ENCODE results near the gene TBX3.

TBX3 gene

DNA sequence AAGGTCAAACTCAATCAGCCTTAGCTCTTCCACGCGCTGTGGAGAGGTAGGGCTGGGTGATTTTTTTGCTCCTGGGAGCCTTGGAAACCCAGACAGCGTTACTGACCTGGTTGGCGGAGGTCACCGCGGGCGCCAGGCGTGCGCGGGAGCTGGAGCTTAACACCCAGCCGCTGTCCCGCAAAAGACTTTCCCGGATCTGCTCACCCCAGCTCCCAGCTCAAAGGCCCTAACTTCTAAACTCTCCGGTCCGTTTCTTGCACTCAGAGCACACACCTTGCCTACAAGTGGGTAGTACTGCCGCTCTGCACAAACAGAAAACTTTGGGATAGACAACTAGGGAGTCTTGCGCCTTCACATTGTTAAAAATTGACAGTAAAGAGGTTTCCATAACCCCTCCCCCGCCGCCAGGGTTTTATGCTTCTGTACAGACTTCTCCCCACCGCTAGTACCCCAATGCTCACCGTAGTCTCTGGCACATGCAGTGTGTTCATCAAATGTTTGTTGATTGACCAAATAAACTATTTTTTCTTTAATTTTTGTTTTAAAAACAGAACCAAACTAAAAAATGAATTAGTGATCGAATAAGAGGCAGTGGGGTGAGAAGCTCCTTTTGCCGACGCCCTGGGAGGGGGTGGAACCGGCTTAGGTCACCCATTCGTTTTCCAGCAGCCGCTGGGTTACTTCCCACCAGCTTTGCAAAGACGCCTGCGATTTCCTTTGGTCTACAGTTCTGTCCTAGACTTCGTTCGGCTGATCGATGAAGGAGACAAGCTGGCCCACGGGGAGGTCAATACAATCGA, 12.7 kb upstream of the TBX3 start:
- no peak for DNase-seq

DNA sequence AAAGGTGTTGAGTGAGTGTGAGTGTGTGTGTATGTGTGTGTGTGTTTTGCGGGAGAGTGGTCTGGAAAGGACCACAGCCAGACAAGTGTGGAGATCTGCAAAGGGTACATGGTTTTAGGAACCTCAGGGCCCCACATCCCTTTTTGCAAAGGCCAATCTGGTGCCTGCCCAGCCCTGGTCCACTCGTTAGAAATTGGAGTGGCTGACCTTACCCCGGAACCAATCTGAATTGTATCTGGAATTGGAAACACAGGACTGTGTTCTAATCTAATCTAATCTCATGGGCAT, 11.3 kb upstream of the TBX3 start:
- DNase-seq: no peak

- DNase-seq: no peak
Measured at GRCh38 chr12:114694436-114695304, 10.7 kb upstream of the TBX3 start.

DNA sequence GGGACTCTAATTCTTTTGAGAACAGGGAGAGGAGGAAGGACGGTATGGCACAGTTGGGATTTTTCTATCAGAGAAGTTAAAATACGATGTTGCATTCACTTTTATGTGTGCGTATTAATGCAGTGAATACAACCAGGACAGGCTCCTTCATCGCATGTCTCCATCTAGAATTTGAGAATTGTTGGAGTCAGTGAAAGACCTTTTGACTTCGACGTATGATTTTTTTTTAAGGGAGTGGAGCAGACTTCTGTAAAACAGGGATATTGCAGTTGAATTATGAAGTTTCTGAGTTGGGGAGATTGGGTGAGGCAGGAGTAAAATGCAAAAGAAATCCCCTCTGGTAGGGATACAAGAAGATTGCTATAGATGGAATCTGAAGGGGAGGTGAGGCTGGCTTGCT, 9.6 kb upstream of the TBX3 start:
- no peak for DNase-seq

- no peak for DNase-seq
Measured at GRCh38 chr12:114693059-114693531, 9.1 kb upstream of the TBX3 start.

DNA sequence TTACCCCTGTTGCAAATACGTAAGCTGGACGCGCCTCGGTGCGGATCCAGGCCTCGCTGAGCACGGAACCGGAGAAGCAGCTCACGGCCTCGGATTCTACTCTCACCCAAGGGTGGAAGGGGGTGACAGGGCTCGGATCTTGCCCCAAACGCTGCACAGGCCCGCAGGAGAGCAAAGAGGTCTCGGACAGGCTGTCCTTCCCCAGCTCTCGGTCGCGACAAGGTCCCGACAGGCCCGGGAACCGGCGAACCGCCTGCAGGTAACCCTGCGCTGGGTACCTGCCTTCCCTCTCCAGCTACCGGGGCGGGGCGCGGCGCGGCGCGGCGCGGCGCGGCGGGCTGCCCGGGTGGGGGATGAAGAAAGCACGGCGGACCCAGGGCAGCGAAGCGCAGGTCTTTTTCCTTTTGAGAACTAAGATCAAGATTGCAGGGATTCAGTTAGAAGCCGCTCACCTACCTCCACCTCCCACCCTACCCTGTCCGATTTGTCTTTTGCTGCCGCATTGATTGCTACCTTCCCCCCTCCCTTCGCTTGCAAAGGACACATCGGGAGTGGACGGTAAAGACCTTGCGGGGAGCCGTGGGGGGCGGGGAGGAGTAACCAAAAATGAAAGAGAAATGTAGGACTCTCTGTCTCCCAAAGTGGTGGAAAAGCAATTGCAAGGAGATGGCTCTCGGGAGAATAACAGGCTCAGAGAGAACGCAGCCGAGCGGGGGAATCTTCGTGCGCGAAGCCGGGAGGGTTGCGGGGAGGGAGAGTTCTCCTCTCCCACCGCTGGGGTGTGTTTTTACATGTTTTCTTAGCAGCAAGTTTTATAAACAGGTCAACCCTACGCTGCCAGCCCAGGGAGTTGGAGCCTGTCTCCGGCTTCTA, 8.4 kb upstream of the TBX3 start:
- DNase-seq: no peak

- no peak for DNase-seq
Measured at GRCh38 chr12:114691763-114692185, 7.8 kb upstream of the TBX3 start.

DNA sequence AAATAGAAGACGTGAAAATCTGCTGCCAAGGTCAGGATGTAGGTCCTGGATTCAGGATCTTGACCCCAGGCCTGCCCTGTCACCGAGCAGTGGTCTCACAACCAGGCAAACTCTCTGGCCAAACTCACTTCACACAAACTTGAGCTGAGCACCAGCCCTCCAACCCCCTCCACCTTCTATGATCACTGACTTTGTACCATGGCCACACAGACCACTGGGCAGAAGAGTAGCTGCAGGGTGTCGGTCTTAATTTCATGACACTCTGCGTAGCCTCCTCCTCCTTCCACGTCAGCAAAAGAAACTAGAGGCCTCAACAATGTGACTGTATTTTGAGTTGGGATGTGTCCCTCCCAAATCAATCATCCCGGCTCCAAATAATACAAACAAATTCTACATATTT, 7.2 kb upstream of the TBX3 start:
- no peak for DNase-seq

DNA sequence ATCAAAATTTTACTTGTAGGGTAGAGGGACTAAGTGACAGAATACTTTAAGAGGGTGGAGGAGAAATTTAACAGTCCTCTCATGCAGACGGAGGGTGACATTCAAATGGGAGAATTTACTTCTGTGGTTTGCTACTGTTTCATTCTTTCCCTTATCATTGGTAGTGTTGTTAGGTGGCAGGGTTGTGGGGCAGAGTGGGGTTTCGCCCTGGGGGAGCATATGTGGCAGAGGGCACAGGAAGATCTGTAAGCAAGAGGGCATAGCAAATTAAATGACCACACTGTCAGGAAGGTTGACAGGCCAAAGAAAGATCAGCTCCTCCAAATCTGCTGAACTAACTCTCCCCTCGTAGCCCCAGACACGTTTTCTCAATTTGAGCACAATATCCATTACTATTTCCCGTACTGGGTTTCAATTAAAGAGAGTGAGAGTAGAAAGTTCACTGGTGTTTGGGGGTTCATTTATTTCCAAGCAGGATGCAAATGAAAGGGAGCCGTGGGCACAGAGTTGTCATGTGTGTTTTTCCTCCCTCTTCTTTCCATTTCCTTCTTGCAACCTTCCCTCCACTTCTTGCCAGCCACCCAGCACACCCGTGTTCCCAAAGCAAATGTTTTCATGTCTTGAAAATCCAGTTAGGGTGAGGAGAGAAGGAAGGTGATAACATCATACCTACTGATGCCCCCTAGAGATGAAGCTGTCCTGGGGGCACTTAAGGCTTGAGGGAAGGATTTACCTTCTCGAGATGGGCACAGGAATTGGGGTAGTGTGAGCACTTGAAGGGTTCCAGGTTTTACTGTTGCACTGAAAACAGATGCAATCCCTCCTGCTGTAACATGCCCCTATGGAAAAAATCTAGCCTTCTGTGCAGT, 6.5 kb upstream of the TBX3 start:
- no peak for DNase-seq

DNA sequence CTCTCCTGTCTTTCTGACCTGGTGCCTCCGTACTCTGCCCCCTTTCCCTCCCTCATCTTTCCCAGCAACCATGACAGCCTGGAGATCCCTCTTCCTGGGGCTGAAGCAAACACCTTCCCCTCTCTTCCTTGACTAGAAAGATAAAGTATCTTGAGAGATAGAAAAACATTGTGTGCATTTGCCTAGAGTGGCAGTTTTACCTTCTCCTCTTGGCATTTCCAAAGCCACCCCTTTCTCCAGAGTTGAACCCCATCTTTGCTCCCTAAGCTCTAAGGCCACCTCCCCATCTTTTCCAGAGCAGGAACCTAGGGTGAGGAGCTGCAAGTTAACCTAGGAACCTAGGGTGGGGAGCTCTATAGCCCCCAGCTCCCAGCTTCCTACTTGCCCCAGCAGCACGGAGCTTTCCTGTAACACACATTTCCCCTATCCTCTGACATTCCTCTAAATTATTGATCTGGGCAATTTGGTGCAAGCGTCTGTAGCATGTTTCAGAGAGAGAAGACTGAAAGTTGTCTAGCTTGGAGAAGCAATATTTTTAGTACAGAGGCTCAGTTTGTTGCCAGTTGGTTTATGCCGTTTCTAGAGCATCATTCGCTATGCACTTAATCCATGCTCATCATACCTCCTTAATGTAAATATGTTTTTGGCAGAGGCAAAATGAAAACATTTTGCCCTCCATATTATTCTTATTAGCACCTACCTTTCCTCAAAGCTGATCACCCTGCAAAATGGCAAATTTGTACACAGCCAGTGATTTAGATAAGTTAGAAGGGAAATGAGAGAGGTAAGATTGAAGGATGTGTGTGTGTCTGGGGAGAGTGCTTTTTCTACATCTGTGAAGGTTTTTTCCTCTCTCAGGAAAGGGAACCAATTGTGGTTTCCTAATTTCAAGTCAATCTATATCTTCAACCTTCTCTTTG, 5.4 kb upstream of the TBX3 start:
- no peak for DNase-seq

- no peak for DNase-seq
Measured at GRCh38 chr12:114688256-114688845, 4.4 kb upstream of the TBX3 start.

DNA sequence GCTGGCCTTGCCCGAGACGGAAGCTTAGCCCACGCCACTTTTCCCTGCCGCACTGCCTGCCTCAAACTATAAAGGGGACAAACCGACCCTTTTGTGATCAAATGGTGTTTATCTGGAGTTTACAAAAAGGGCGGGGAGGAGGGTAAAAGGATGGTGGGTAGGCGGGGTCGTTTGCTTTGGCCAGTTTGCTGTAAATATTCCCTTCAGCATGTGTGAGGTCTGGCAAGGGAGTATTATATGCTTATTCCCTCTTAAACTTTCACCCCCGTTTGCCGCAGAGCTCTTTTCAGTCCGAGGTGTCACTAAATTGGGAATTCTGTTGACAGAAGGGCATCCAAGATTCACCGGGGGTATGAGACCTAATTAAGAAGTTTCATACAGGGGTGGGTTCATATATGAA, 3.8 kb upstream of the TBX3 start:
- DNase-seq: no peak

DNA sequence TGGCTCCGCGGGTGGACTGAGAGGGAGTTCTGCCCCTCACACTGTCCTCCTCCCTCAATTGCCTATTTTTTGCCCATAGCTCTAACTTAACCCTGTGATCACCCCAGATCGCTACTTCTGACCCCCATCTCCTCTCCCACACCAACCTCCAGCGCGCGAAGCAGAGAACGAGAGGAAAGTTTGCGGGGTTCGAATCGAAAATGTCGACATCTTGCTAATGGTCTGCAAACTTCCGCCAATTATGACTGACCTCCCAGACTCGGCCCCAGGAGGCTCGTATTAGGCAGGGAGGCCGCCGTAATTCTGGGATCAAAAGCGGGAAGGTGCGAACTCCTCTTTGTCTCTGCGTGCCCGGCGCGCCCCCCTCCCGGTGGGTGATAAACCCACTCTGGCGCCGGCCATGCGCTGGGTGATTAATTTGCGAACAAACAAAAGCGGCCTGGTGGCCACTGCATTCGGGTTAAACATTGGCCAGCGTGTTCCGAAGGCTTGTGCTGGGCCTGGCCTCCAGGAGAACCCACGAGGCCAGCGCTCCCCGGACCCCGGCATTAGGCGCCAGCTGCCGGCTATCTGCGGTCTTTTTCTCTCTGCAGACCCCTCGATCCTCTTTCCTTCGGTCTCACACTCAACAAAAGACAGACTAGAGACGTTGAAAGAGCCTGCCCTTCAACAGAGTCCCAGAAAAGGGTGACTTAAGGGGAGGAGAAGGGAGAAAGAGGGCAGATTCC, 3.0 kb upstream of the TBX3 start:
- no peak for DNase-seq

DNA sequence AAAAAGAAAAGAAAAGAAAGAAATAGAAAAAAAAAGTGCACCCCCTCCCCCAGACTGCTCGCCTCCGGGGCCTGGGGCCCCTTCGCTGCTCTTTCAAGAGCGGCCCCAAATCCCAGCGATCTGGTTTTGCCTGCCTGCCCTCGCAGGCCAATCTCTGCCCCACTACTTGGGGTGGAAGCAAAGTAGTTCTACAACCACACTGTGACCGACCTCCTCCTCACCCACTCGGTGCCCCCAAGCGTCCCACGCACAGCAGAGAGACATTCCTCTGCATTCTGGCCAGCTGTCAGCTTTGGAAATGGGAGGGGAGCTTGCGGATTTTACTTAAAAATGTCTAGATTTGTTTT, 2.4 kb upstream of the TBX3 start:
- no peak for DNase-seq

- DNase-seq: no peak
Measured at GRCh38 chr12:114685869-114686268, 1.9 kb upstream of the TBX3 start.

DNA sequence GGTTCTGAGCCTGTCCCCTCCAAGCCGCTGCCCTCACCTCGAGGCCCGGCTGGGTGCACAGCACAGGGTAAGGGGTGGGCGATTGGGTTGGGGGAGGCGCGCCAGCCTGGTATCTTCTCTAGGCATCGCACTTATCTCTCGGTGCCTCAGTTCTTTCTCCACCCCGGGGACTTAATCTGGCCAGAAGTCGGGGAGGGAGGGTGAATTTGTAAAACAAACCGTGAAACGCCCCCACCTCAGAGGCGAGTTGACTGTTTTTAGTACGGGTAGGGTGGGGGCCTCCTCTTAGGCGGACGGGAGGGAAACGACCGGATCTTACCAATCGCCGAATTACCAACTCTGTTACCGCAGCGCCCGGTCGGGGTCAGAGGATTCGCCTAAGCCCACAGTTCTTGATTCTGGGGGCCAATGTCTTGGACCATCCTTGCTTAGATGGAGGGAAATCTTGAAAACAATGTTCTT, 1.4 kb upstream of the TBX3 start:
- no peak for DNase-seq

DNA sequence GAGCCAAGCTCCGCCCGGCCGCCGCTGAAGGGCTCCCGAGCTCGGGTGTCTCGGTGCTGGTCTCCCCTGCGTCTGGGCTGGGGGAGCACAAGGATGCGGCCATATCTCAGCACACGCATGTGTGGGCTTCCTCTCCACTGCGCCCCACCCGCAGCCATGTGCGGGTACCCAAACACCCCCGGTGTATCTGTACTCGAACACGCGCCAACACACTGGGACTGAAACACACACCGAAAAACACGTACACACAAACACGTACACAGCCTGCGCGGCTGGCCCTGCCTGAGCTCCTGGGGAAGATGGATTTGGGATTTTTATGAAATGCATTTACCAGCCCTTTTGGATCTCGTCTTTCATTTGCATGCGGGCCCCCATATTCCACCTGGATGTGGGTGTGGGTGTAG, 897 bp upstream of the TBX3 start:
- no peak for DNase-seq

DNA sequence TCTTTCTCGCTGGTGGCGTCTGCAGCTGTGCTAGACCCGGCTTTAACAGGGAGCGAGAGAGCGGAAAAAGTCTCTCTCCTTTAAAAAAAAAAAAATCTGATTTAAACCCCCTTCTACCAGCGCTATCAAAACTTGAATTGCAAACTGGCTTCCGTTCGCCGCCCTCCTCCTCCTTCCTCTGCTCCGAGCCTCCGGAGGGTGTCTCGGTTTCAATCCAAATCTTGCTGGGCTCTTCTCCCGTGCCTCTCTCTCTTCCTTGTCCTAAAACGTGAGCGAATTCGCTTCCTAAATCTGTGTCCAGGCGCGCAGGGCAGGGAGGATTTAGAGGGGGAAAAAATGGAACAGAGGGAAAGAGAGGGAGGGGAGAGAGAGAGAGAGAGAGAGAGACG, 272 bp downstream of the TBX3 start:
- no peak for DNase-seq

DNA sequence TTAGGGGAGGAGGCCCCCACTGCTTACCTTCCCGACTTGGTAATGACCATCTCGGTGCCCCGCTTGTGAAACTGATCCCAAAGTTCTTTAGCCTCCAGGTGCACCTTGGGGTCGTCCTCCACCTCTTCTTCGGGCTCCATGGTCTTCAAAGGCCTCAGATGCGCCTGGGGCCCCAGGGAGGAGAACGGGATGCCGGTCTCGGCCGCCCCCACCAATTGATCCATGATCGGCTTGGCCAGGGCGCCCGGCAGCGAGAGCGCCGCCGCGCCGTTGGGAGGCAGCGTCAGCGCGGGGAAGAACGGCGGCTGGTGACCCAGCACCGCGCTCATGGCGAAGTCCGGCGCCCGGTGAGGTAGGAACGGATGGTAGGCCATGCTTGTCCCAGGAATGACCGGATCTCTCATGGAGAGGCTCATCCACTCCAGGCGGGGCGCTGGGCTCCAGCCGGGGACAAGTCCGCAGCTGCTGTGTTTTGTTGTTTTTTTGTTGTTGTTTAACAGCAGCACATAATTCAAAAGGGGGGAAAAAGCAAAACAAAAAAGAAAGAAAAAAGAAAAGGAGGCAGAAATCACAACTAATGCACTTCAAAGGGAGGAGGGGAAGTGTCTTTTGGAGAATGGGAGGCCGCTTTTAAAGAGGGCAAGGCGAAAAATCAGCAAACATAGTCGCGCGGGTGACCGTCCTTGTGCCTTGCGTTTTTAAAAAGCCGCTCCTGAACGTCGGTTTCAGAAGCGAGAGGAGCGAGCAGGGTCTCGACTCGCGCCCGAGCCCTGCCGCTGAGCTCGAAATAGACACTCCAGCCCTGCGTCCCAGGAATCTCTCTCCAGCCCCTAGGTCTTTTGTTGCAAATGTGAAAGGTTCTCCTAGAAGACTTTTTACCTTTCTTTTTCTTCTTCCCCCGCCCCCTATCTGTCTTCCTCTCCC, 928 bp downstream of the TBX3 start:
- peak; percentile 53 for DNase-seq
